Lung (tissue), 12 donors: Measurements from ENCODE around the gene AGBL4. TPM values are rescaled to one million over a fixed set of nuclear protein-coding genes. Genes with fewer than 3 reads are reported as not detected.

Source experiments
- ATAC-seq: fragments of 200-7000 bp; cut with Tn5 transposase; one replicate; pipeline ENCODE4 v1.9.1; 2020; ENCODE audit warnings: moderate number of reproducible peaks; ENCODE audit not compliant: insufficient read depth, low FRiP score
- DNase-seq, 3 donors: peaks; one replicate each; pipeline ENCODE4 v3.0.0-alpha.2; 2013 to 2017
- H3K27ac ChIP-seq, 2 donors: one replicate each; pipeline ENCODE4 v1.5.1; 2013; ENCODE audit warnings: mild to moderate bottlenecking in 2 of 2, moderate library complexity in 2 of 2, control low read depth in 1 of 2, inconsistent platforms in 1 of 2, low read depth in 1 of 2, low read length in 1 of 2
- H3K27me3 ChIP-seq, 3 donors: one replicate each; pipeline ENCODE4 v1.5.1; 2013; ENCODE audit warnings: low read length in 2 of 3; ENCODE audit not compliant: control insufficient read depth in 3 of 3, insufficient read depth in 3 of 3
- H3K36me3 ChIP-seq, 4 donors: one replicate each; pipeline ENCODE4 v1.5.1; 2013; ENCODE audit warnings: low read length in 4 of 4, mild to moderate bottlenecking in 1 of 4, moderate library complexity in 1 of 4; ENCODE audit not compliant: control insufficient read depth in 4 of 4, insufficient read depth in 4 of 4
- H3K4me1 ChIP-seq, 5 donors: one replicate each; pipeline ENCODE4 v1.5.1; 2013; ENCODE audit warnings: low read length in 5 of 5, mild to moderate bottlenecking in 2 of 5, moderate library complexity in 1 of 5; ENCODE audit not compliant: control insufficient read depth in 5 of 5, insufficient read depth in 5 of 5
- H3K4me3 ChIP-seq: one replicate; pipeline ENCODE4 v1.5.1; 2013; ENCODE audit warnings: mild to moderate bottlenecking, control low read depth, moderate library complexity
- H3K9ac ChIP-seq, 2 donors: one replicate each; pipeline ENCODE4 v1.5.1; 2013; ENCODE audit warnings: low read length in 2 of 2, control low read depth in 1 of 2; ENCODE audit not compliant: insufficient read depth in 1 of 2
- H3K9me3 ChIP-seq, 4 donors: one replicate each; pipeline ENCODE4 v1.5.1; 2013; ENCODE audit warnings: low read length in 3 of 4, mild to moderate bottlenecking in 1 of 4, moderate library complexity in 1 of 4; ENCODE audit not compliant: control insufficient read depth in 4 of 4, insufficient read depth in 3 of 4
- CTCF ChIP-seq: IDR thresholded peaks from 2 replicates; pipeline ENCODE4 v1.5.1; 2012; ENCODE audit warnings: mild to moderate bottlenecking; ENCODE audit errors: control extremely low read depth, extremely low read depth
- WGBS, 2 donors: extraction: QIAGEN DNeasy Blood & Tissue Kit; methylation state at CpG; one replicate each; pipeline ENCODE4 v1.1.7; 2013; 5-methylcytosine and 5-hydroxymethylcytosine counted together
- polyA plus RNA-seq, 2 donors: library from polyadenylated mRNA; stranded (reverse); fragments of 200-250 nt; gene quantifications; one replicate each; pipeline ENCODE4 v1.2.1, GENCODE V29; 2013
- total RNA-seq, 2 donors: library from RNA; depleted of rRNA in 1 of 2; stranded (reverse); fragments of >200 nt in 1 of 2; gene quantifications; one replicate each; pipeline ENCODE4 v1.2.1, GENCODE V29; 2014 to 2021
- donor health status: control.
- donor health status: control.
- donor health status: Bipolar disorder and iron deficiency.
- donor health status: healthy.
- donor health status: DM: yes; HTN: yes; CAD: no.

AGBL4 gene
- total and polyA plus RNA-seq, 4 donors = 0.24 to 7.5 (median 2.6) TPM

- Histone ChIP-seq H3K4me3 (no peak overlapping the region), H3K9me3 (no peaks in the 10 kb centered on the region), H3K9ac (no peak overlapping the region), H3K4me1 (no peaks in the 10 kb centered on the region), H3K27me3 (no peaks in the 10 kb centered on the region), H3K36me3 (no peaks in the 10 kb centered on the region), H3K27ac (no peak overlapping the region)
- TF ChIP-seq CTCF = no peak
- ATAC-seq (no peak), DNase-seq (no peak)
- WGBS, 2 donors = 43 to 54% methylated on average over 1 of the region's 1 CpG
Observed at GRCh38 chr1:48532976-48533375, 1490.8 kb downstream of the AGBL4 start.

- H3K27ac ChIP-seq = no peak overlapping the region
- DNase-seq (peak; percentile 60 to 76 (median 73)), ATAC-seq (no peak)
- no peaks in the 10 kb centered on the region for H3K9me3 ChIP-seq
- H3K4me1 ChIP-seq = peaks cover 0 to 11% (median 0%) of the 10 kb centered on the region in 5 donors
- no peaks in the 10 kb centered on the region for H3K27me3 ChIP-seq
- no peaks in the 10 kb centered on the region for H3K36me3 ChIP-seq
- 0 to 2% methylated on average over 2 of the region's 2 CpGs for WGBS, 2 donors
- no peak overlapping the region for H3K4me3 ChIP-seq
- no peak overlapping the region for H3K9ac ChIP-seq
- TF ChIP-seq CTCF = no peak
Observed at GRCh38 chr1:48530727-48531351, 1492.9 kb downstream of the AGBL4 start.

- DNase-seq = no peak
- no peak for ATAC-seq
- Histone ChIP-seq H3K36me3 (no peaks in the 10 kb centered on the region), H3K27ac (no peak overlapping the region), H3K9ac (no peak overlapping the region), H3K27me3 (no peaks in the 10 kb centered on the region), H3K4me1 (peaks cover 0 to 12% (median 0%) of the 10 kb centered on the region in 5 donors), H3K9me3 (no peaks in the 10 kb centered on the region), H3K4me3 (no peak overlapping the region)
- WGBS, 2 donors = 79 to 82% methylated on average over 5 of the region's 5 CpGs
- TF ChIP-seq CTCF = no peak
Observed at GRCh38 chr1:48527051-48527450, 1496.7 kb downstream of the AGBL4 start.
